ENCODE data around the gene OLIG2.

GRCh38 chr21:33030633-33031032 lies 4.9 kb downstream of the OLIG2 start:
- TF ChIP-seq, protein P1, sequence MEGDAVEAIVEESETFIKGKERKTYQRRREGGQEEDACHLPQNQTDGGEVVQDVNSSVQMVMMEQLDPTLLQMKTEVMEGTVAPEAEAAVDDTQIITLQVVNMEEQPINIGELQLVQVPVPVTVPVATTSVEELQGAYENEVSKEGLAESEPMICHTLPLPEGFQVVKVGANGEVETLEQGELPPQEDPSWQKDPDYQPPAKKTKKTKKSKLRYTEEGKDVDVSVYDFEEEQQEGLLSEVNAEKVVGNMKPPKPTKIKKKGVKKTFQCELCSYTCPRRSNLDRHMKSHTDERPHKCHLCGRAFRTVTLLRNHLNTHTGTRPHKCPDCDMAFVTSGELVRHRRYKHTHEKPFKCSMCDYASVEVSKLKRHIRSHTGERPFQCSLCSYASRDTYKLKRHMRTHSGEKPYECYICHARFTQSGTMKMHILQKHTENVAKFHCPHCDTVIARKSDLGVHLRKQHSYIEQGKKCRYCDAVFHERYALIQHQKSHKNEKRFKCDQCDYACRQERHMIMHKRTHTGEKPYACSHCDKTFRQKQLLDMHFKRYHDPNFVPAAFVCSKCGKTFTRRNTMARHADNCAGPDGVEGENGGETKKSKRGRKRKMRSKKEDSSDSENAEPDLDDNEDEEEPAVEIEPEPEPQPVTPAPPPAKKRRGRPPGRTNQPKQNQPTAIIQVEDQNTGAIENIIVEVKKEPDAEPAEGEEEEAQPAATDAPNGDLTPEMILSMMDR (IDR thresholded peaks at IDR 0.05), result no peak
- TF ChIP-seq POLR2AphosphoS5 (IDR thresholded peaks at IDR 0.05), result no peak
